Umbilical cord (tissue), 2 donors: ENCODE results near the gene PAK1. TPM values are rescaled to one million over a fixed set of nuclear protein-coding genes. Genes with fewer than 3 reads are reported as not detected.
A peak's percentile ranks its signal among the peaks of the same experiment; 100 is the strongest.

ENCODE experiments used
- DNase-seq: peaks from one replicate; pipeline ENCODE4 v3.0.0-alpha.2; 2015; ENCODE audit warnings: low spot score
- total RNA-seq: library from RNA; depleted of rRNA; stranded (reverse); fragments of >200 nt; gene quantifications from one replicate; pipeline ENCODE4 v1.2.3, GENCODE V29; 2014; ENCODE audit warnings: low replicate concordance; ENCODE audit not compliant: insufficient read depth

The PAK1 gene
- total RNA-seq, 1 donor from 2014 or later, result 20.2 TPM

DNA sequence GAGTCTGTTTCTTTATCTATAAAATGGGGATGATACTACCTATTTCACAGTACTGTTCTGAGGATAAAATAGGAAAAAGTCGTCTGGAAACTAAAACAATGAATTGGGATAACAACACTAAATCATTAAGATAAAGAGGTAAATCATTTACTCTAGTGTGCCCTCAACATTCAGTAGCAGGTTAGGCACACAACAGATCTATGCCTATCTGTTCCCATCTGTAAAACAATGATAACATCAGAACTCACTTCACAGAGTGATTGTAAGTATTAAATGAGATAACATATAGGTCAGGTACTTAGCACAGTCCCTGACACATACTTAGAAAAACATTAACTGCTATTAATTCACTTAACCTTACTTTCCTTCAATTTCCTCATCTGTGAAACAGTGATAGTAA is 36.9 kb downstream of the PAK1 start:
- DNase-seq, result no peak

DNA sequence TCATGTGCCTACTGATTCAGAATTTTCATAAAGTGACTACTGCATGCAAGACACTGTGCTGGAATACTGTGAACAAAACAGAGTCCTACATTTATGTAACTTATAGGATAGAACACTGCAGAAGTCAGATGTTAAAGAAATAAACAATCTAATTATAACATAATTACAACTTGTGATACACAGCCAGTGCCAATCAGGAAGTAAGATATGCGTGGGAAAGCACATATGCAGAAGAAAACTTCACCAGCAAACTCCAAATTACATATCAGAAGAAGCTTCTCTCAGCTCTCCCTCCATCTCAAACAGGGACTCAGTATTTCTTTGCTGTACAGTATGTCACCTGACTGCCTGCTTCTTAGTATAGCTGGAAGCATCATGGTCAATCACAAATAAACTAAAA is 37.4 kb downstream of the PAK1 start:
- no peak for DNase-seq

DNA sequence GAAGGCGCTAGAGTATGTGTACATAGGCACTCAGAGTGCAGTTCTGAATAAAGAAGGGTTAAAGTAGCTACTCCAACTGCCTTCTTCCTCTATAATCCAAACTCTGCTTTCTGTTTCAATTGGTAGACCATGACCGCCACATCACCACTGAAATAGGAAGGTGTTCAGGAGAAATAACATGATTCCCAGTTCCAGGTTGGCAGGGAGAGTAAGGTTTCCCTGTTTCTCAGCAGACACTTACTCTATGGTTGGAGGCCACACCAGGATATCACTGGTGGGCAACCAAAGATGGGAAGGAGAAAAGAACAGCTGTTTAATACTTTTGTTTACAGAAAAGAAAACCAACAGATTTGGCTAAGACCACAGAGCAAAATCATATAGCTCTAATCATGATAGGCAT is 37.9 kb downstream of the PAK1 start:
- DNase-seq, result no peak

DNA sequence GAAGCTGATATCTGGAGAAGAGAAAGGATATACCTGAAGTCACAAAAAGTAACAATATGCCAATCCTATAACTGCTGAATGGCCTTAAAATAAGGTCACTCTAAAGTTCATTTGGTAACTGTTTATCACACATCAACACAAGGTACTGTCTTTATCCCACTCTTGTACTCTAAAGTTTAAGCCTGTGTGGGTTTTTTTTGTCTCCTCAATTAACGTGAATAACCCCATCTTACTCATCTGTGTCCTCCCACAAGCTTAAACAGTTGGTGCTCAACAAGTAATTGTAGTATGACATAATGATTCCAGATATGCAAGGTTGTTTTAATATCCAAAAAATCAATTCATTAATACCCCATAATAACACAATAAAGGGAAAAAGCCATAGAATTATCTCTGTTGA is 42.1 kb downstream of the PAK1 start:
- DNase-seq, result no peak

DNA sequence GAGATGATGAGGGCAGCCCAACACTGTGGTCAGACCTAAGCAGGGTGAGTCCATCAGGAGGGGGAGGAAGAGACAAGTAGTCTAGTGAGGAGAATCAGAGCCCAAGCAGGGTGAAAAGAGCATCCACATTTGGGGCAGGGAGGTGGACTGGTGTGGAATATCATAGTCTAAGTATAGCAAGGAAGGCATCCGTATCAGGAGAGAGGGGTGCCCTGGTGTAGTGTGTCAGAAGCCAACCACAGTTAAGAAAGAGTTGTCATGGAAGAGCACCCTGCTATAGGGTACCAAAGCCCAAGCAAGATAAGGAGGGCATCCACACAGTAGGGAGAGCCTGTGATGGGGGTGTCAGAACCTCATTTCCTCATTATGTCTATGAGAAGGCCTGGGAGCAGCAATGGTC is 45.3 kb downstream of the PAK1 start:
- no peak for DNase-seq

DNA sequence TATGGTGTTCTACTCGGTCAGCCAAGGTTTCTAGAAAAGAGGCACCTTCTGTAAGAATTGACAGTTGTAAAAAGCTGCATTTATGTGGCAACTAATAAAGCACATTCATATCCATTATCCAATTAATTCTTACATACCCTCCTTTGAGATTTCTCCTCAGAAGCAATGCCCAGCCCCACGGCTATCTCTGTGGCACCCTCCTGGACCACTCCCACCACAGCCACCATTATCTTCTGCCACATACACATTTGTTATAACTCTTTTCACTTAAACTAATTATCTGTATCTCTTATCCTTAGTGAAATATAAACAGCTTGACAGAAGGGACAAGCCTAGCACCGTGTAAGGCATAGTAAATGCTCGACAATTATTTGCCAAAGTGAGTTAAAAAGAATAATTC is 48.5 kb downstream of the PAK1 start:
- DNase-seq, result no peak

DNA sequence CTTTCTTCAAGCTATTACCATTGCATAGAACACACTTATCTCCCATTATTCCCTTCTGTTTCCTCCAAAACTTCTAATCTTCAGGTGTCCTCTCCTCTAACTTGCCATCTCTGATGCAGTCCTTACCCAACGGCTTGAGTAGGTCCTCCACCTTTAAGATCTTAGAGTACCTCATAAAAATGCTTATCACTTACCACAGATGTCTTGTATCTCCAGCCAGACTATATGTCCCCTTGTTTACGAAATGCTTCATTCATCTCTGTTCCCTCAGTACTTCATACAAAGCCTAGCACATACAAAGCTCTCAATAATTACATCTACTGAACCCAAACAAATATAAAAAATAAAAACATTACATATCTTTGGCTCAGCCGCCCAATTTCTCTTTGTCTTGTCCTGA is 49.2 kb downstream of the PAK1 start:
- DNase-seq, result no peak

DNA sequence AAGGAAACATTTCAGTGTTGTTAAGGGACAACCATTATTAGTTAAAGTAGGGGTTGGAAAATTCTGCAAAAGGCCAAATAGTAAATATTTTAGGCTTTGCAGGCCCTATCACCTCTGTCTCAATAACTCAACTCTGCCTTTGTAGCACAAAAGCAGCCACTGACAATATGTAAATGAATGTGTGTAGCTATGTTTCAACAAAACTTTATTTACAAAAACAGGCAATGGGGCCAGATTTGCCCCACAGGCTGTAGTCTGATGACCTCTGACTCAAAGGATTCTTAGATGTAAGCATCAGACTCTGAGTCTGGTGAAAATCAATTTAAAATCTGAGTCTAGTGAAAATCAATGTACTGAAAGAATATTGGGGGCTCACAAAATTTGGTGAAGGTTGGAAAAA is 50.3 kb downstream of the PAK1 start:
- no peak for DNase-seq

DNA sequence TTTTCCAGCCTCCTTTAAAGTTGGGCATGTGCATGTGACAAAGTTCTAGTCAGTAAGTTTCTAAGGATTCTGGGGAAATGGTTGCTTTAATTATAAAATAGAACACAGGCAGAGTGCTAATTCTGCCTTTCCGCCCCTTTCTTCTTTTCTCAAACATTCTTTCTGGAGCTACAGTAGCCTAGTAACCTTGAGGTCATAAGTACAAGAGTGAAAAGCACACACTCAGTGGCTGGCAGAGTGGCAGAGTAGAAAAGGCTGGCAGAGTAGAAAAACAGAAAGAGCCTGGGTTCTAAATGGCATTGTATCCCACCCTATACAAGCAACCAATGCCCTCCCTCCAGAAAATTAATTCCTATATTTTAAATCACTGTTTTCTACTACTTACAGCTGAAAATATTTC is 51.2 kb downstream of the PAK1 start:
- DNase-seq, result no peak

DNA sequence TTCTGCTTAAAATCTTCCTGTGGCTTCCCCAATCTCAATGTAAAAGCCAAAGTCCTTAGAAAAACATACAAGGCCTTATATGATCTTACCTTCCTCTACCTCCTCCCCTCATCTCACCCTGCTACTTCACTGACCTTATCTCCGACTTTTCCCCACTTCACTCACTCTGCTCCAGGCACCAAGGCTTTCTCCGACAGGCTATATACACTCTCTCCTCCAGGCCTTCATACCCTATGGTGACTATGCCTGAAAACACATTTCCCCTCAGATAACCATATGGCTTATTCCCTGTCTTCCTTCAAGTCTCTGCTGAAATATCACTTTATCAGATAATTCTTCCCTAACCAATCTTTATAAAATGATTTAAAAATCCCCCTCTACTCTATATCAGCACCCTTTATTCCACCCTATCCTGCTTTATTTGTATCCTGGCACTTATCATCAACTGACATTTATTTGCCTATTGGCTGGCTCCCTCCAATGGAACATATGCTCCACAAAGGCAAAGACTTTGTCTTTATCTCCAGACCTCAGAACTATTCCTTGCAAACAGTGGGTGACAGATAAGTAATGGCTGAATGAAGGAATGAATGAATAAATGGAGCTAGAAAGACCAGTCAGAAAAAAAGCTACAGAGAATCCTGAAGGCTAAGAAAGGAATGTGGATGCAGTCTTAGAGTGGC is 52.7 kb downstream of the PAK1 start:
- no peak for DNase-seq

DNA sequence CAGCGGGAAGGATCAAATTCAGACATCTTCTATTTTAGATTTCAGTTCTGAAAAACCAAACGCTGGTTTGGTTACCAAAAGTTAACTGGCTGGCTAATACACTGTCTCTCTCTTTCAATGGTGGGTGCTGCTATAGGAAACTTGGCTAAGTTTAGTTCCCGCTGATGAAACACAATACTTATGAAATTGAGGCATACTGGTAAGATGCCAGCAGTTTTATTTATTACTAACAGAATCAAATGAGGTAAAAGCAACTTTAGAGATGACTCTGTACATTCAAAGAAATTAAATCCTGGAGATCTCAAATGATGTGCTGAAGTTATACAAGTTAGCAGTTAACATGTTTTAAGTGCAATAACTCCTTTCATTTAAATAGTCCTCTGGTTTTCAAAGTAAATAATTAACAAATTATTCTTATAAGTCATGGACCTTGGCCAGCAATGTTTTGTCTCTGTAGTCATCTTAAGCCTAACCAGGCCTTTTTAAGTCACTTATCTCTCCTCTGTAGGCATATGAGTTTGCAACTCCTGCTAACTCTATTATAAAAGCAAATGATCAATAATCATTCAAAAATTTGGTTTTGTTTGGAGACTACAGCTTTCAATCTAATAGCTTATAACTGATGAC is 54.8 kb downstream of the PAK1 start:
- no peak for DNase-seq

DNA sequence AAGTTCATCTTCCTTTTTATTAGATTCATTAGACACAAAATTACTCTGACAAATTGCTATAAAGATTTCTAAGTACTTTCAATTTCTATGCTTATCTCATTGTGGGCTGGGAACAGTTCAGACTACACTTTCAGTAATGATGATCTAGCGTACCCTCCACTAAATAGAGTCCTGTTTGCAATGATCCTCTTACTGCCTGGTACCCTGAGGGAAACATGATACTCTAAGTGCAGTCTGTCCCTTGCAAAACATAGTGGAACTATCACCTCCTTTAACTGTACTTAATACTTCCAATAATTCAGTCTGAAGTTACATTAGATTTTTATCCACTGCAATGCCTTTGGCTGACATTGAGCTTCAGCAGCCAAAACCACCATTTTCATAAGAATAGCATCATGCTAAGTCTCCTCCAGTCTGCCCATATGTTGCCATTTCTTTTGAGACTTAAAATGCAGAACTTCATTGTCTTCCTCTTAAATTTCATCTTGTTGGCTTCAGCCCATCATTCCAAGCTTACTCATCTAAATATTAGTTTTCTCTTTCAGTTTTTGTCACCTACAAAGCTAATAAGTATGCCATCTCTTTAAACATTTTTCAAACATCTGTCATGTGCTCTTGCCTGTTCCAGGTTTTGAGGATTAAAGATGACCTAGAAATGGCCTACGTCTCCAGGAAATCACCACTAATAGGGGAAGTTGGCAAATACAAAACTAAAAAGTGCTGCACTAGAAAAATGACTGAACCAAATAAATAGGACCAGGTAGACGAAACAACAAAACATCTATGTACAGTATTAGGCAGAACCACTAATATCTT is 55.5 kb downstream of the PAK1 start:
- DNase-seq, result peak; percentile 6

DNA sequence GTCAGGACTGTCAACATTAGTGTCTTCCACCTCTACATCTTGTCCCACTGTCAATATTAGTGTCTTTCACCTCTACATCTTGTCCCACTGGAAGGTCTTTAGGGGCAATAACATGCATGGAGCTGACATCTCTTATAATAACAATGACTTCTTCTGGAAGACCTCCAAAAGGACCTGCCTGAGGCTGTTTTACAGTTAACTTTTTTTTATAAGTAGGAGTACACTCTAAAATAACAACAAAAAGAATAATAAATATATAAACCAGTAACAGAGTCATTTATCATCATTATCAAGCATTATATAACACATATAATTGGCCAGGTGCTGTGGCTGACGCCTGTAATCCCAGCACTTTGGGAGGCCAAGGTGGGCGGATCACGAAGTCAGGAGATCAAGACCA is 57.5 kb downstream of the PAK1 start:
- DNase-seq, result no peak

DNA sequence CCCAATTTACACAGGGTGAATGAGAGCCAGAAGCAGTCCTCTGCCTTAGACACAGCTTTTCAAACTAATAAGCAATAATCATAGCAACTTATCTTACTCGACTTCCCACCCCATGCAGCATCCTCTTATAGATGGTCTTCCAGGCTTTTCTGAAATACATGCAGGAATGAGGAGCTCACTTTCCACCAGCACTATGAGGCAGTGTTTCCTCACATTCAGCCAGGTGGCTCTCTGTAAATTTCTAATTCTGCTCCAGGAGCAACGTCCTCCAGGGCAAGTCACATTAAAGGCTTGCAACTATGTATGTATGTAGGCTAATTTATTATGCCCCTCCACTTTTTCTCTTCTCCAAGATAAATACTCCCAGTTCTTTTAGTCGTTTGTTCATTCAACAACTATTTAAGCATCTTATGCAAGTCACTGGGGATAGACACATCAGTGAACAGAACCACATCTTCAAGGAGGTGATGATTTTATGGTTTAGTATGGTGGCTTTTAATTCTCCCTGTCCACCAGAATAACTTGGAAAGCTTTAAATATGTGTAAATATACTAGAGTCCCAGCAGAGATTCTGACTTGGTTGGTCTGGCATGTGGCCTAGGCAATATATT is 59.9 kb downstream of the PAK1 start:
- no peak for DNase-seq

DNA sequence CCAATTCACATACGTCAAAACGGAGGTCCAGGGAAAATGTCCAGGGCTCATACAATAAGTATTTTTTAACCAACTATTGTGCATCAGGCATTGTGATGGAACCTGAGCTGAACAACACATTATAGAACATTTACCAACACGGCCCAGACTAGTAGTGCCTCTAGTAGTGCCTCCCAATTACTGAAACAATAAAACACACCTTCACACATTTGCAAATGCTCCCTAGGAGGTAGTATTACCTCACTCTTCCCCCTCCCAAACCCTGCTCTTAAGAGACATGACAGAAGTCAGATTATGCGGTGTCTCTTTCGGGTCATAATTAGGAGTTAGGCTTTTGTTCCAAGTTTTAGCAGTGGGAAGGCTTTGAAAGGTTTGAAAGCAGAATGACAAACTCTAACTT is 61.1 kb downstream of the PAK1 start:
- no peak for DNase-seq

DNA sequence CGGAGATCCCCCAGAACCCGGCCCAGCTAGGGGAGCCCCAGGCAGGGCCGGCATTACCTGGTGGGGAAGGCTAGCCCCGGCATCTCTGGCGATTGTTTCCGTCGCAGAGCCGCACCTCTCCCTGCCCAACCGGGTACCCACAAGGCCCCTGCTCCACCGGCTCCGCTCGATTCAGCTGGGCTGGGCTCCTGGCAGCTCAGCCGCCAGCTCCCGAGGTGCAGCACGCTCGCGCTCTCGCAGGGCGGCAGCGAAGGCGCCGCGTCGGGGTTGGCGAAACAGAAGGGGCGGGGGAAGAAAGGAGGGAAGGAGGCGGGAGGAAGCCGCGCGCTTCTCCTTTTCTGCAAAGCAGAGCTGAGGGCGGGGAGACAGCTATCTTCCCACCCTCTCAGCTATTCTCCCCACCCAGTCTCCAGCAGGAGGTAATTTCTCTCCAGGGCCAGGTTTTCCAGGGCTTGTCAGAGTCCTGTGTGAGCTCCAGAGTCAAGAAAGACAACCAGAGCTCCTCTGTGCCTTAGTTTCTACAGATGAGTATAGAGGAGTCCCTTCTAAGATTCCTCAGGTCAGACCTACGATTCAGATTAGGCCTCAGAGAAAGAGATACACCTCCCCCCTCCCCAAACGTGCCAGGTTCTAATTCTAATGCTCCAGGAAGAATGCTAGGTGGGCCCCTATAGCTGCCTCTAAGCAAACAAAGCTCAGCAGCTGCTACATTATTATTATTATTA is 62.0 kb downstream of the PAK1 start:
- peak; percentile 95 for DNase-seq

DNA sequence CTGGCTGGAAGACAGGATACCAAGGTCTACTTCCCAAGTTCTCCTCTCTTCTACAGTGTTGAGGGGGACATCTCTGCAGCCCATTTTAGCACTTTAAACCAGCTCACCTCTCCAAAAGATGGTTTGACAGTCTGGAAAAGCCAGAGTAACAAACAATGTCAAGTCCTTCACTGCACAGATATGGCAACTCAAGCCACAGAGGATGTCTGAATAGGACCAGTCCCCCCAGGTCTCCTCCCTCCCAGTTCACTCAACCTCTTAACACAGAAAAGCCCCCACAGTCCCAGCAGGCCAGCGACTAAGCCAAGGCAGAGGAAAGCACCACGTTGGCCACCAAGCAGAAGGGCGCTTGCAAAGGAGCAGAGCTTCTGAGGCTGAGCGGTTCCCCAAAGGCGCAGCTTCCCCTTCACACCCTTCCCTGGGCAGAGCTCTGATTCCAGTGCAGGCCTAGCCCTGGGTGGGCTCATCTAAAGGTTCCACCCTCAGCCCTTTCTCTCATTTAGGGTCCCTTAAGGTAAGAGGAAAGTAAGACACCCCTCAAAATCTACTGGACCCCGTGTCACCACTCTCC is 62.7 kb downstream of the PAK1 start:
- peak; percentile 26 for DNase-seq

DNA sequence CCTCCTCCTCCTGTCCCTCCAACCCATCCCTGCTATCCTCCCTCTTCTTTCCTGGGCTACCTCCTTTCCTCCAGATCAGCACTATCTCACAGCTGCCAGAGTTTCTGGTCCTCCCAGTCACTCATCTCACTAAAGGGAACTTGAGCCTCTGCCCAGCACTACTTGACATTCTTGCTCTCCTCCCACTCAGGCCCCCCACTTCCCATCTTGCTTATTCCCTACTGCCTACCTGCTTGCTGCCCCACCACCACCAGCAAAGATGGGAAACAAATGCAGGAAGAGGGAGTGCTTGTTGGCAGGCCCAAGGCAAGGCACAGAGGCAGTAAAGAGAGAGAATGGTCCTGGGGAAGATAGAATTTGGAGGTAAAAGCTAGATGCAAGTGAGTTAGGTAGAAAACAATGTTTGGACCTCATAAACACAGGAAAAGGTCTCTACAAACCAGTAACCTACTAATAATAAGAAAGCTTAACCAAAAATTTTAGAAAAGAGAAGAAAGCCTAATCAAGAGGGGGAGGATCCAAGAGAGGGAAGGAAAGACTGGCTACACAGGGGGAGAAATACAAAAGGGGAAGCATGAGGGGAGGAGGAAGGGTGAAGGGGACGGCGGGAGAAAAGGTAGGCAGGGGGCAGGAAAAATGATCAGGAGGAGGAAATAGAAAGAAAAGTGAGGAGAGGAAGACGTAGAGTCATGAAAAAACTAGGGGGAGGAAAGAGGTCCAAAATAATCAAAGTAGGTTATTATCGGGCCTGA is 63.6 kb downstream of the PAK1 start:
- DNase-seq, result no peak

DNA sequence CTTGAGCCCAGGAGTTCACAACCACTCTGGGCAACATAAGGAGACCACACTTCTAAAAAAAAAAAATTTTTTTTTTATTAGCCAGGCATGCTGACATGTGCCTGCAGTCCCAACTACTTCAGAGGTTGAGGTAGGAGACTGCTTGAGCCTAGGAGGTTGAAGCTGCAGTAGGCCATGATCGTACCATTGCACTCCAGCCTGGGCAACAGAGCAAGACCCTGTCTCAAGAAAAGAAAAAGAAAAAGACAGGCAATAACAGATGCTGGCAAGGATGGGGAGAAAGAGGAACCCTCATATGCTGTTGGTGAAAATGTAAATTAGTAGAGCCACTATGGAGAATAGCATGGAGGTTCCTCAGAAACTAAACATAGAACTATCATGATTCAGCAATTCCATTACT is 64.8 kb downstream of the PAK1 start:
- no peak for DNase-seq

DNA sequence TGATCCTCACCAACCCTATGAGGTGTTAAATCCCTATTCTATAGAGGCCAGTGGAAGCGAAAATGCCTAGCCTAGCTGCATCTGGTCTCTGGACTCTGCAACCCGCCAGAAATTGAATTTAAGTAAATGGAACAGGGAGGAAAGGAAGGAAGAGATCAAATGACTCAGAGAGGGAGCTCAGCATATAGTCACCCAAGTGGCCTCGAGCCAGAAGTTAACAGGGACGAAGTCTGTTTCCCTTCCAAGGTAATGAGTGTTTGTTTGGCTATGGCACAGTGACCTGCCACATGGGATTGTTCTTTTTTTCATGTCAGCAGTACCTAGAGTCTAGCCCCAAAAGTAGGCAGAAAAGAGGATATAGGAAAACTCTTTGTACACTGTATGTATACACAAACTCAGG is 66.3 kb downstream of the PAK1 start:
- DNase-seq, result peak; percentile 81

DNA sequence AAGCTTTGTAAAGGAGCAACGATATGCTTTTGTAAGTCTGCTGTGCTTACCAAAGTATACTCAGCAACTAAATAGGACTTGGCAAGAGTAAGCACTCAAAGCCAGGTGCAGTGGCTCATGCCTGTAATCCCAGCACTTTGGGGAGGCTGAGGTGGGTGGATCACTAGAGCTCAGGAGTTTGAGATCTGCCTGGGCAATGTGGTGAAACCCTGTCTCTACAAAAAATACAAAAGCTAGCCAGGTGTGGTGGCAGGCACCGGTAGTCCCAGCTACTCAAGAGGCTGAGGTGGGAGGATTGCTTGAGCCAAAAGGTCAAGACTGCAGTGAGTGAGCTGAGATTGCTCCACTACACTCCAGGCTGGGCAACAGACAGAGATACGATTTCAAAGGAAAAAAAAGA is 67.5 kb downstream of the PAK1 start:
- DNase-seq, result no peak
